OCI-LY7 (cell line): ENCODE data around the gene OCLN.
"Not testable (repeated sequence)": the region's sequence is repeated elsewhere in the genome, so short reads cannot be mapped to it uniquely, and the experiment has no call there.

ENCODE experiments used
- EZH2phosphoT487 ChIP-seq: fragments of 200-600 bp; sonication (generic); IDR thresholded peaks from 2 replicates; pipeline ENCODE4 v1.6.1; 2018; ENCODE audit warnings: low read depth, borderline replicate concordance, mild to moderate bottlenecking, mixed run types, antibody characterized with exemption, low read length, moderate library complexity, mixed read lengths
- TF ChIP-seq, protein P1 (sequence below): fragments of 200-600 bp; sonication (generic); conservative IDR thresholded peaks from 2 replicates; pipeline ENCODE4 v1.5.1; 2014; ENCODE audit warnings: mild to moderate bottlenecking, antibody characterized with exemption, low read length, moderate library complexity, mixed read lengths

GRCh38 chr5:69601947-69602346 is 109.4 kb downstream of the OCLN start:
- TF ChIP-seq, protein P1, sequence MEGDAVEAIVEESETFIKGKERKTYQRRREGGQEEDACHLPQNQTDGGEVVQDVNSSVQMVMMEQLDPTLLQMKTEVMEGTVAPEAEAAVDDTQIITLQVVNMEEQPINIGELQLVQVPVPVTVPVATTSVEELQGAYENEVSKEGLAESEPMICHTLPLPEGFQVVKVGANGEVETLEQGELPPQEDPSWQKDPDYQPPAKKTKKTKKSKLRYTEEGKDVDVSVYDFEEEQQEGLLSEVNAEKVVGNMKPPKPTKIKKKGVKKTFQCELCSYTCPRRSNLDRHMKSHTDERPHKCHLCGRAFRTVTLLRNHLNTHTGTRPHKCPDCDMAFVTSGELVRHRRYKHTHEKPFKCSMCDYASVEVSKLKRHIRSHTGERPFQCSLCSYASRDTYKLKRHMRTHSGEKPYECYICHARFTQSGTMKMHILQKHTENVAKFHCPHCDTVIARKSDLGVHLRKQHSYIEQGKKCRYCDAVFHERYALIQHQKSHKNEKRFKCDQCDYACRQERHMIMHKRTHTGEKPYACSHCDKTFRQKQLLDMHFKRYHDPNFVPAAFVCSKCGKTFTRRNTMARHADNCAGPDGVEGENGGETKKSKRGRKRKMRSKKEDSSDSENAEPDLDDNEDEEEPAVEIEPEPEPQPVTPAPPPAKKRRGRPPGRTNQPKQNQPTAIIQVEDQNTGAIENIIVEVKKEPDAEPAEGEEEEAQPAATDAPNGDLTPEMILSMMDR = not testable (repeated sequence)
- TF ChIP-seq EZH2phosphoT487 = not testable (repeated sequence)
